GM19397 (cell line): ENCODE results near the gene HYDIN.
"Not testable (repeated sequence)": the region's sequence is repeated elsewhere in the genome, so short reads cannot be mapped to it uniquely, and the experiment has no call there.

Experiments used
- ATAC-seq: cut with Tn5 transposase; IDR thresholded peaks from one replicate; pipeline ENCODE4 v1.9.1; 2021; ENCODE audit warnings: mild to moderate bottlenecking, moderate library complexity; ENCODE audit not compliant: unreplicated experiment

Gene HYDIN

DNA sequence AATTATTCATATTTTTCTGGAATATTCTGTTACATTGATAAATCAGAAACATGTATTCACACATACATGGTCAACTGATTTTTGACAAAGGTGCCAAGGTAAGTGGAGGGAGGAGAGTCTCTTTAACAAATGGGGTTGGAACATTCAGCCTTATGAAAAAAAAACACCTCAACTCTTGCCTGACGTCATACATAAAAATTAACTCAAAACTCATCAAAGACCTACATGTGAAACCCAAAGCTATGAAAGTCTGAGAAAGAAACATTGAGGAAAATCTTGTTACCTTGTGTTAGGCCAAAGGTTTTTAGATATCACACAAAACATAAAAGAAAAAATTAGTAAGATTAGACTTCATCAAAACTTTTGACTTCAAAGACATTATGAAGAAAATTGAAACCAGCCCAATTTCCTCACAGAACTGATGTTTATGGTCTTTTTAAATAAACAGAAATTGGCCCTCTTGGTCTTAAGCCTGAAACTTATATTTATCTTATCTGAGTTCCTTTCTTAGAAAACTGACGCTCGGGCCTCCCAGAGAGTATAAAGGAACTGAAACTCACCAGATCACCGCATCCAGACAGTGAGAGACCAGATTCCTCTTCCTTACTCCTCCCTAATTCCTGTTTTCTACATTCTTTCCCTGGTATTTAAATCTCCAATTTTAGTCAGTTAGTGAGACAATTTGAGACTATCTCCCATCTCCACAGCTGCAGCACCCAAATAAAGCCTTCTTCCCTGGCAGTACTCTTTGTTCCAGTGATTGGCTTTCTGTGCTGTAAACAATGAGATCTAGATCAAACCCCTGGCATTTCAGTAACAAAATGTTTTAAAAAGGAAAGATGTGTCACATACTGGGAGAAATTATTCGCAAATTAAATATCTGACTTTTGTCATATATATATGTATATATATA is 4.0 kb downstream of the HYDIN start:
- ATAC-seq: no peak

DNA sequence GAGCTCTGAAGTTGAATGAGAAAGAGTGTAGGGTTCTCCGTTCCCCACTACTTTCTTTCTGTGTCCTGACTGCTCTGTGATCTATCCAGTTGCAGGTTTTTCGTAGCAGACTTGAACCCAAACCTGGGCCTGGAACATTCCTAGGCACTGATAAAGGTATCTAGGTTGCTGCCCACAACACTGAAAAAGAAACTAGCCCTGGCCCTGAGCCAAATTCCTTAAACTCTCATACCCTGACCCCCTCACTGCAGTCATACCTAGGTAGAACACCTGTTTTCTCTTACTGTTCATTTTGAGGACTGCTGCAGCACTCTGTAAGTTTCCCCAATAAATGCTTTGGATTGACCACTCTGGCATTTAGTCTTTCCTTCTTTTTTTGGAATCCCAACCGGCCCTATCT is 5.4 kb downstream of the HYDIN start:
- no peak for ATAC-seq

GRCh38 chr16:71218306-71218963 is 12.1 kb downstream of the HYDIN start:
- no peak for ATAC-seq

GRCh38 chr16:71217506-71217905 is 13.0 kb downstream of the HYDIN start:
- ATAC-seq: no peak

DNA sequence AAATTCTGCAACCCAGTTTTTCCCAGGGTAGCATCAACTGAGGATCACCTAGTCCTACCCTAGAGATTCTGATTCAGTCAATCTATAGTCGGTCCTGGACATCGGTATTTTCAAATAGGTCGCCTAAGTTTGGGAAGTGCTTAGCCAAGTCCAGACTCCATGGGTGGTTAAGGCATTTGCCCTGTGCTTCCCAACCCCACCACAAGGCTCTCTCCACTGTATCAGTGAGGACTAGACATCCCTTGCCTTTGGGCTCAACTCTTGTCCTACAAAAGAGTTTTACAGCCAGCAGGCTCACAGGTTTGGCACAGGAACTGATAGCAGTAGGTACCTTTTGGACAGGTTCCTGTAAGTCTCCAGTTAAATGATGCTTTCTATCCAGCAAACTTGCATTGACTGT is 13.8 kb downstream of the HYDIN start:
- ATAC-seq: no peak

GRCh38 chr16:71214746-71215381 is 15.7 kb downstream of the HYDIN start:
- ATAC-seq: no peak

DNA sequence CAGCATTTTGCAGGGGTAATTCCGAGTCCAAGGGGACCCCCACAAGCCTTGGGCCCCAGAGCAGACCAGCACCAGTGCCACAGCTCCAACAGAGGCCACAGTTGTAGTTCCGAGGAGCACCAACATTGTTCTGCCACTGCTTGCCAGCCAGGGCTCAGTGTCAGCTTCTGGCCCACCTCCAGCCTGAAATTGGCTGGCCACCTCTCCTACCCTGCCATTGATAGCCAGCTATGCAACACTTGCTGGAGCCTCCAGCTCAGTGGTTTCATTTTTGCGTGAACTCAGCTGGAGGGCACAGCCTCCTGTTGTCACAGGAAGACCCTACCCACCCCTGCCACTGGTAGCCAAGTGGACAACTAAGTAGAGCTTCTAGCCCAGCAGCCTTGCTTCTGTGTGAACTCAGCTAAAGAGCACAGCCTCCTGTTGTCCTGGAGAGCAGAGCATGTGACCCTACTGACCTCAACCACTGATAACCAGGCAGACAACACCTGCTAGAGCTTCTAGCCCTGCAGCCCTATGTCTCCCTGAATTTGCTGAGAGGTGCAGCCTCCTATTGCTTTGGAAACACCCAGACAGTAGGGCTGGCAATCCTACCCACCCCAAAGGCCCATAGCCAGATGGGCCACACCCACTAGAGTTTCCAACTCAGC is 24.9 kb downstream of the HYDIN start:
- ATAC-seq: no peak

- ATAC-seq: no peak
These were observed 26.9 kb downstream of the HYDIN start for GRCh38 chr16:71203631-71204030.

- ATAC-seq: no peak
These were observed 29.0 kb downstream of the HYDIN start for GRCh38 chr16:71201556-71201955.

DNA sequence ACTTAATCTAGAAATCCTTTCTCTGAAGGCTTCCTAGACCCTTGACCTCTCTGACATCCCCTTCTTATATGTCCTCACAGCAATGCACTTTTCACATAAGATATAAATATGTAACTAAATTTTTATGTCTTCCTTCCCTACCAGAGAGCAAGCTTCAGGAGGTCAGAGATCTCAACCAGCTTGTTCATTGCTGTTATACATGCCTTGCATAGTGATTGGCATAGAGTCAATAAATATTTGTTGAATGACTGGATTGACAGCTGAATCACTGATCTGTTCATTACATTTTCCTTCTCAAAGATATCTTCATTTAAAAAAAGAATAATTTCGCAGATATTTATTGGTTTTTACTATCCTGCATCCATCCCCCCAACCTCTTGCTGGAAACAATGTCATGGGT is 29.5 kb downstream of the HYDIN start:
- no peak for ATAC-seq

- no peak for ATAC-seq
These were observed 32.1 kb downstream of the HYDIN start for GRCh38 chr16:71198408-71198807.

GRCh38 chr16:71192387-71192786 is 38.1 kb downstream of the HYDIN start:
- no peak for ATAC-seq

DNA sequence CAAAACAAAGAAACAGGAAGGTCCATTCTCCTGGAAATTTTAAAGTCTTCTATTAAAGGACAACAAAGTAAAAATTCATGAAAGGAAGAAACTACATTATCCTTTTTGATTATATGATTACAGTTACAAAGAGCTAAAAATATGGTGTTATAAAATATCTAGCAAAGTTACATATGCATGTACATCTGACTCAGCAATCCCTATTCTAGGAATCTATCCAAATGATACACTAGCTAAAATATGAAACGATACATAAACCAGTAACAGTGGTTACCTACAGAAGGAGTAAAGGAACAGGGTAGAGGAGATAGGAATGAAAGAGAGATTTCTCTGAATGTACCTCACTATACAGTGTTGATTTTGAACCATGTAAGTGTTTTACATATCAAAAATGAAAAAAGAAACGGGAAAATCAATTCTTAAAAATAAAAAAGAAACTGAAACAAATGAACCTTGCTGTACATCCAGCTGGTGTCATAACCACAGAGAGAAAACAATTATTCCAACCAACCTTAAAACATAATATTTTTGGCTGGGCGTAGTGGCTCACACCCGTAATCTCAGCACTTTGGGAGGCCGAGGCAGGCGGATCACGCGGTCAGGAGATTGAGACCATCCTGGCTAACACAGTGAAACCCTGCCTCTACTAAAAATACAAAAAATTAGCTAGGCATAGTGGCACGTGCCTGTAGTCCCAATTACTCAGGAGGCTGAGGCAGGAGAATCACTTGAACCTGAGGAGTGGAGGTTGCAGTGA is 41.4 kb downstream of the HYDIN start:
- ATAC-seq: no peak

DNA sequence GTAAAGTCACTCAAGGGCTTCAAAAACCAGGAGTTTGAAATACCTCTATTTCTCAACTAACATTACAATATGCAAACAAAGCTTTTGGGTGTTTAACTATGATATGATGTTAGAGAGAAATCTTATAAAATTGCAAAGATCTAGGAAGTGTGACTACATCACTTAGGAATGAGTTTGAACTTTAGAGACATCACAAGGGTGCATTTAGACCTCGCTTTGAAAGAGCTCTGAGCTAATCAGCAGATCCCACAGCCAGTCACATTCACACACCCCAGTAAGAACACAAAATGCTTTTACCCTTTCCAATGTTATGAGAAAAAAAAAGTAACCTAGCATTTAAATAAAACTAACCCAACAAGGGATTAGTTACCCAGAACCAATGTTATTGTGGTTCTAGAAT is 45.2 kb downstream of the HYDIN start:
- ATAC-seq: no peak

GRCh38 chr16:71179569-71179968 is 51.0 kb downstream of the HYDIN start:
- ATAC-seq: no peak

DNA sequence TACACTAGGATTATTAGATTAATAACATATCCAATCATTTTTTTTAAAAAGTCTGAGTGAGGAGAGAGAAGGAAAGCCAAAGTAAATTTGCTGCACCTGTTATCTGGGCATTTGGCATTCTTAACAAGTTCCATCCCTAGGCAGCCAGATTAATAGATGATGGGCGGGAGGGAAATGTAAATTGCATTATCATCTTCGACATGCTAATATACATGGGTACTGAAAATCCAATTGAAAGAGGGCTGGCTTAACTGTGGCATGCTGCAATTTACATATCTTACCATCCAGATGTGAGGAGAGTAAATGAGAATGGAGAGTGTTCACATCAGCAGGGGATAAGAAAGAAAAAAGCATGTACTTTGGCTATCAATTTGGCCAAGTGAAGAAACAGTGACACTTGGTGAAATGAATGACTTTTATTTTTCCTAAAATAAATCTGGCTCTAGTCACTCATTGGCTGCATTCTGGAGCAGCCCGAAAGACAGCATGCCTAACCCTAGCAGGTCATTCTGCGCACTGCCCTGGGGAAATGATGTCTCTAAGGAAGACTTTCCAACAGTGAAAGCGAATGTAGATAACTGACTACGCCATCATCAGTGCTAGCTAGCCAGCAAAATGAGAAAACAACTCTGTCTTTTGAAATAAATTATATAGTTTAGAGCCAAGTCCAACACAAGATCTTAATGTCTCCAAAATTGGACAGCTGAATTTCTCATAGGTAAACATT is 57.9 kb downstream of the HYDIN start:
- no peak for ATAC-seq

DNA sequence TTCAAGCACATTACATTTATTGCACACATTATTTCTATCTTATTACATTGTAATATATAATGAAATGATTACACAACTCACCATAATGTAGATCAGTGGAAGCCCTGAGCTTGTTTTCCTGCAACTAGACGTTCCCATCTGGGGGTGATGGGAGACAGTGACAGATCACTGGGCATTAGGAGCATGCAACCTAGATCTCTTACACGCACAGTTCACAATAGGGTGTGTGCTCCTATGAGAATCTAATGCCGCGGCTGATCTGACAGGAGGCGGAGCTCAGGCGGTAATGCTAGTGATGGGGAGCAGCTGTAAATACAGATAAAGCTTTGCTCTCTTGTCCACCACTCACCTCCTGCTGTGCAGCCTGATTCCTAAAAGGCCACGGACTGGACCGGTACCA is 69.5 kb downstream of the HYDIN start:
- ATAC-seq: not testable (repeated sequence)

GRCh38 chr16:71157278-71157677 is 73.2 kb downstream of the HYDIN start:
- not testable (repeated sequence) for ATAC-seq

GRCh38 chr16:71153329-71153728 is 77.2 kb downstream of the HYDIN start:
- not testable (repeated sequence) for ATAC-seq

DNA sequence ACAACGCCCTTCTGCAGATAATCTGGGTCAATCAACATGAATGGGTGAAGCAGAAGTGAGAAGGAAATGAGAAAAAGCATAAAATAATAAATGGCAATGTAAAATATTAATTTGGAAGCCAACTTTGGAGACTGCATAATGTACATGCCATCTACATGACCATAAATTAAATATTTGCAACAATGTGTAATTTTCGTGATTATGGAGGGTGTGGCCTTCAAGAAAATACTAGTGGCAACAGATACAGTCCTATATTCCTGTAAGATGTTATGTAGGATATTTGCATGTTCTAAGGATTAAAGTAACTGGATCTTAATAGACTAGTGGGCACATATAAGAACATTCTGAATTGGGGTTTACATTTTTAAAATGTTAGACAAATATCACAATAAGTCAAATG is 78.9 kb downstream of the HYDIN start:
- not testable (repeated sequence) for ATAC-seq
